ENCODE data around the gene DAGLA. TPM values are rescaled to one million over a fixed set of nuclear protein-coding genes. Genes with fewer than 3 reads are reported as not detected.
A peak's percentile ranks its signal among the peaks of the same experiment; 100 is the strongest.

Gene DAGLA
- total and polyA plus RNA-seq, 2 donors (not counting 3 experiments of a cell fraction or from before 2014, with no cell fraction given) = 2.5 to 4.7 TPM

GRCh38 chr11:61715867-61716266 is 35.7 kb downstream of the DAGLA start:
- no TSS peak for BruUV-seq (replicated peaks)
- ChIA-PET CTCF (interaction anchor here (0.7 kb wide), 1 partner anchor 17 kb away, joined by 5 read pairs; no protein-coding TSS in a partner anchor), POLR2A (no interaction called here)
- Histone ChIP-seq H3K9me1 (replicated peaks; ENCODE audit: control insufficient read depth, extremely low read depth, insufficient read depth, low read length) (no peaks in the 10 kb centered on the region), H3K79me2 (ENCODE audit: control insufficient read depth, insufficient read depth, low read length) (no peaks in the 10 kb centered on the region), H3K4me1 (ENCODE audit: control insufficient read depth, extremely low read depth, insufficient read depth, low read length) (peaks cover 28% of the 10 kb centered on the region), H3K9ac (replicated peaks; ENCODE audit: extremely low read depth, insufficient read depth, low read length) (no peak overlapping the region), H3K4me2 (ENCODE audit: insufficient read depth, low read length) (no peak overlapping the region), H4K20me1 (replicated peaks; ENCODE audit: control insufficient read depth, extremely low read depth, insufficient read depth, low read length) (no peaks in the 10 kb centered on the region), H3K9me3 (replicated peaks; ENCODE audit: control insufficient read depth, insufficient read depth, low read length) (no peaks in the 10 kb centered on the region), H3K27me3 (ENCODE audit: control insufficient read depth in 2 of 2, insufficient read depth in 2 of 2, low read length in 2 of 2) (no peaks in the 10 kb centered on the region), H3K27ac (ENCODE audit: insufficient read depth, low read depth, low read length) (no peak overlapping the region), H3K36me3 (ENCODE audit: control insufficient read depth in 2 of 2, extremely low read depth in 1 of 2, insufficient read depth in 2 of 2, low read length in 2 of 2) (no peaks in the 10 kb centered on the region), H3K4me3 (replicated peaks in 1 of 3; ENCODE audit: insufficient read depth in 1 of 3, low read depth in 1 of 3, low read length in 3 of 3) (no peak overlapping the region), H2AFZ (ENCODE audit: low read depth, low read length) (no peak overlapping the region)
- intact Hi-C loops (cut with micrococcal nuclease) = loop anchor here (5.0 kb wide), 1 partner anchor 34 kb away; the partner anchor contains the start of gene DAGLA
- TF ChIP-seq MAX (IDR thresholded peaks at IDR 0.05; ENCODE audit: insufficient read depth, insufficient read length) (no peak), EZH2 (IDR thresholded peaks at IDR 0.05; ENCODE audit: borderline replicate concordance, low read depth, low read length, severe bottlenecking) (no peak)
- dilution Hi-C loops (cut with MboI; ENCODE audit: extremely low pct_ligation_motif_present, low sequenced_read_pairs) = no loop called here
- DNase-seq (ENCODE audit: low read depth, low spot score) (no peak), FAIRE-seq (no peak)

GRCh38 chr11:61716478-61717285 is 36.5 kb downstream of the DAGLA start:
- FAIRE-seq = peak; percentile 78
- Histone ChIP-seq H3K4me1 (ENCODE audit: control insufficient read depth, extremely low read depth, insufficient read depth, low read length) (peaks cover 28% of the 10 kb centered on the region), H2AFZ (ENCODE audit: low read depth, low read length) (no peak overlapping the region), H3K9me1 (replicated peaks; ENCODE audit: control insufficient read depth, extremely low read depth, insufficient read depth, low read length) (no peaks in the 10 kb centered on the region), H3K4me3 (replicated peaks in 1 of 3; ENCODE audit: insufficient read depth in 1 of 3, low read depth in 1 of 3, low read length in 3 of 3) (no peak overlapping the region), H4K20me1 (replicated peaks; ENCODE audit: control insufficient read depth, extremely low read depth, insufficient read depth, low read length) (no peaks in the 10 kb centered on the region), H3K27ac (ENCODE audit: insufficient read depth, low read depth, low read length) (no peak overlapping the region), H3K9me3 (replicated peaks; ENCODE audit: control insufficient read depth, insufficient read depth, low read length) (no peaks in the 10 kb centered on the region), H3K27me3 (ENCODE audit: control insufficient read depth in 2 of 2, insufficient read depth in 2 of 2, low read length in 2 of 2) (no peaks in the 10 kb centered on the region), H3K4me2 (ENCODE audit: insufficient read depth, low read length) (no peak overlapping the region), H3K79me2 (ENCODE audit: control insufficient read depth, insufficient read depth, low read length) (no peaks in the 10 kb centered on the region), H3K9ac (replicated peaks; ENCODE audit: extremely low read depth, insufficient read depth, low read length) (no peak overlapping the region), H3K36me3 (ENCODE audit: control insufficient read depth in 2 of 2, extremely low read depth in 1 of 2, insufficient read depth in 2 of 2, low read length in 2 of 2) (no peaks in the 10 kb centered on the region)
- TF ChIP-seq MAX (IDR thresholded peaks at IDR 0.05; ENCODE audit: insufficient read depth, insufficient read length) (no peak), POLR2A (IDR thresholded peaks at IDR 0.05; ENCODE audit: low read depth, low read length) (no peak), GATA2 (IDR thresholded peaks at IDR 0.05; ENCODE audit: insufficient read depth, insufficient read length, low read depth, low read length) (no peak), POLR2AphosphoS5 (IDR thresholded peaks at IDR 0.05; ENCODE audit: insufficient read depth, low read depth, low read length) (no peak), FOS (IDR thresholded peaks at IDR 0.05; ENCODE audit: borderline replicate concordance, insufficient read depth, low read length) (no peak), JUN (IDR thresholded peaks at IDR 0.05; ENCODE audit: borderline replicate concordance, insufficient read depth, insufficient read length, low read depth) (no peak), MYC (IDR thresholded peaks at IDR 0.05; ENCODE audit: low read depth, low read length) (no peak), EZH2 (IDR thresholded peaks at IDR 0.05; ENCODE audit: borderline replicate concordance, low read depth, low read length, severe bottlenecking) (no peak), CTCF (IDR thresholded peaks at IDR 0.05; ENCODE audit: extremely low read depth in 1 of 2, insufficient read depth in 1 of 2, low read depth in 1 of 2, low read length in 2 of 2) (no peak)
- CTCF ChIA-PET = interaction anchor here (0.7 kb wide), 1 partner anchor 17 kb away, joined by 5 read pairs; no protein-coding TSS in a partner anchor
- DNase-seq (ENCODE audit: low read depth, low spot score) = no peak
- BruUV-seq (replicated peaks) = no TSS peak
- dilution Hi-C loops (cut with MboI; ENCODE audit: extremely low pct_ligation_motif_present, low sequenced_read_pairs) = no loop called here
- POLR2A ChIA-PET = no interaction called here
- intact Hi-C loops (cut with micrococcal nuclease) = loop anchor here (5.0 kb wide), 1 partner anchor 34 kb away; the partner anchor contains the start of gene DAGLA

Measured in endothelial cell of umbilical vein (primary cell).